ENCODE data around the gene OPCML.

OPCML gene

DNA sequence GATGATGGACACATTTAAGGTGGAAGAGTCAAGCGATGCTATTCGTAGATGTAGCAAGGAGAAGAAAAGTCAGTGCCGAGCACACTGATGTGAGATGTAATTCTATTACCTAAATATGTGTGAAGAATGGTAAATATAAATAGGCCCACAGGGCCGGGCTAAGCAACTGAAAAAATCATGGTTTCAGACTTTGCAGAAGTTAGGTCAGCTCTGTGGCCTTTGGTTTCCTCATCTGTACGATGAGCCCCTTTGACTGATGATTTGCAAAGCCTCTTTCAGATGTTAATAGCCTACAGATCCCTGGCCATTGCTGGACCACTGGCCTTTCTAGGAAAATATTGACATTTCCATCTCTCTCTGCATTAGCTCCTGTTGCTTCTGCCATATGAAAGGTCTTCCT, 570.8 kb downstream of the OPCML start:
- H3K27ac ChIP-seq, result no peak overlapping the region
- no peak for TF ChIP-seq ZFX (IDR thresholded peaks at IDR 0.05; ENCODE audit: borderline replicate concordance)
- TF ChIP-seq, protein P1, sequence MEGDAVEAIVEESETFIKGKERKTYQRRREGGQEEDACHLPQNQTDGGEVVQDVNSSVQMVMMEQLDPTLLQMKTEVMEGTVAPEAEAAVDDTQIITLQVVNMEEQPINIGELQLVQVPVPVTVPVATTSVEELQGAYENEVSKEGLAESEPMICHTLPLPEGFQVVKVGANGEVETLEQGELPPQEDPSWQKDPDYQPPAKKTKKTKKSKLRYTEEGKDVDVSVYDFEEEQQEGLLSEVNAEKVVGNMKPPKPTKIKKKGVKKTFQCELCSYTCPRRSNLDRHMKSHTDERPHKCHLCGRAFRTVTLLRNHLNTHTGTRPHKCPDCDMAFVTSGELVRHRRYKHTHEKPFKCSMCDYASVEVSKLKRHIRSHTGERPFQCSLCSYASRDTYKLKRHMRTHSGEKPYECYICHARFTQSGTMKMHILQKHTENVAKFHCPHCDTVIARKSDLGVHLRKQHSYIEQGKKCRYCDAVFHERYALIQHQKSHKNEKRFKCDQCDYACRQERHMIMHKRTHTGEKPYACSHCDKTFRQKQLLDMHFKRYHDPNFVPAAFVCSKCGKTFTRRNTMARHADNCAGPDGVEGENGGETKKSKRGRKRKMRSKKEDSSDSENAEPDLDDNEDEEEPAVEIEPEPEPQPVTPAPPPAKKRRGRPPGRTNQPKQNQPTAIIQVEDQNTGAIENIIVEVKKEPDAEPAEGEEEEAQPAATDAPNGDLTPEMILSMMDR (IDR thresholded peaks at IDR 0.05), result no peak

DNA sequence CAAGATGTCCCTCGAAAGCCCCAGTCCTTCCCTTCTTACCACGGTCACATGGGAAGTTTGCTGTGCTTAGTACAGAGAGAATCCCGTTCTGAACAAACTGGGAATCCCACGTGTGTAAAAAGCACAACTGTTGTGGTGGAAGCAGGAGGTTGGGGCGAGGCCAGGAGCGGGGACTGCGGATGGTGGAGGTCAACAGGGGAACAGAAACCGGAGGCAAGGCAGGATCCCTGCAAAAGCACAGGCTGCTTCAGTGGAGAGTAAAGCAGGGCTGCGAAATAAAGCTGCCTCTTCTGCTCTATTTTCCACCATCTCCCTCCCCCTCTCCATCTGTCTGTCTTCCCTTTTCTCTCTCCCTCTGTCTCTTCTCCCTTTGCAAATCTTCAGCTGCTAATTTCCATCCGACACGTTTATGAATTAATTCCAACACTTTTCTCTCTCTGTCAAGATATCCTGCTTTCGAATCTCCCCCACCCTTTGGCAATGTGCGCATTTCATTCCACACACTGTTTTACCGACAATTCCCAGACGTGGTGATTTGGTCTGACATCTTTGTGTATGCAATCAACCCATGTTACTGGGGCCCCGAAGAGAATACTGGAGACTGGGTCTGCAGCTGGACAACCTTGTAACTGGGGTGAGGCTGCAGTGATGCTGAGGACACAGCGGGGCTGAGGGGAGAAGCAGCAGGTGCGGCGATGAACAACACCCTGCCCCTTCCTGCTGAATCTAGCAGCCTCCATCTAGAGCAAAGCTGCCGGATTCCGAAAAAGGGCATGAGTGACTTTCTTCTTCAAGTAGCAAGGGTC, 571.8 kb downstream of the OPCML start:
- H3K27ac ChIP-seq, result no peak overlapping the region
- TF ChIP-seq, protein P1 (IDR thresholded peaks at IDR 0.05), result no peak
- no peak for TF ChIP-seq ZFX (IDR thresholded peaks at IDR 0.05; ENCODE audit: borderline replicate concordance)

DNA sequence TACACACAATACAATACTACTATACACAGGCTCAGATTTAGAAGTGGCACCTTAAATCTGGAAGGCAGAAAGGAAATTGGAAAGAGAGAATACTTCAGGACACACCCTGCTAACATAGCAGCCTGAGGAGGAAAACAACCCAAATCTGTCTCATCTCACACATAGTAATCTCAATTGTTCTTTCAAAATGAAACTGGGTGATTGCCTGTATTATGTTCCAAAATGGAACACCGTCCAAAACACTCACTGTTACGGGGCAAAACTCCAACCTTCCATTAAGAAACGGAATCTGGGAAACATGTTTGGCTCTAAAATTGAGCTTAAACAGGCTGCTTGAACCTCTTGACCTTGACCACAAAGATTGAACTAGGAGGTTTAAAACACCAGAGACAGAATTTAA, 572.6 kb downstream of the OPCML start:
- no peak overlapping the region for H3K27ac ChIP-seq
- TF ChIP-seq, protein P1 (IDR thresholded peaks at IDR 0.05), result no peak
- TF ChIP-seq ZFX (IDR thresholded peaks at IDR 0.05; ENCODE audit: borderline replicate concordance), result no peak

DNA sequence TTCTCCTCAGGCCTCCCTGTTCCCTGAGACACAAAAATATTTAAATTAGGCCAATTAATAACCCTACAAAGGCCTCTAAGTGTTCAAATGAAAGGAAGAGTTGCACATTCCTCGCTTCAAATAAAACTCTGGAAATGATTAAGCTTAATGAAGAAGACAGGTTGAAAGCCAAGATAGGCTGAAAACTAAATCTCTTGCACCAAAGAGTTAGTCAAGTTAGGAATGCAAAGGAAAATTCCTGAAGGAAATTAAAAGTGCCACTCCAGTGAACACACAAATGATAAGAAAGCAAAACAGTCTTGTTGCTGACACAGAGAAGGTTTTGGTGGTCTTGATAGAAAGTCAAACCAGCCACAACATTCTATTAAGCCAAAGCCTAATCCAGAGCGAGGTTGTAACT, 574.4 kb downstream of the OPCML start:
- TF ChIP-seq ZFX (IDR thresholded peaks at IDR 0.05; ENCODE audit: borderline replicate concordance), result no peak
- no peak overlapping the region for H3K27ac ChIP-seq

DNA sequence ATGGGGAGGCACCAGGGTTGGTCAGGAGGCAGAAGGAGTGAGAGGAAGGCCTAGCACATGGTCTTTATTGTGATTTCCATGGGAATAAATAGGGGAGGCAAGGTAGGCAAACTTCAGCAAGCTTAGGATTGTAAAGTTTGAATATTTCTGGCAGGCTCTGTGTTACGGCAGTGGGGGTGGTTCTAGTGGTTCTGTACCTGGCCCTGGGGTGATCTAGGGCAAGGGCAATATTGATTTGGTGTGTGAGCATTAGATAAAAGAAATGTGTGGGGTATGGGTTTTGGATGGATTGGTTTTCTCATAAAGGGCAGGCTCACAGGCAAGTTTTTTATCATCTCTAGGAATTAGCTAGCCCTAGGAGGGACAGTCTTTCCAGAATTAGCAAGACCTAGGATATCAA, 584.0 kb downstream of the OPCML start:
- TF ChIP-seq, protein P1 (IDR thresholded peaks at IDR 0.05), result no peak
- no peak for TF ChIP-seq ZFX (IDR thresholded peaks at IDR 0.05; ENCODE audit: borderline replicate concordance)

DNA sequence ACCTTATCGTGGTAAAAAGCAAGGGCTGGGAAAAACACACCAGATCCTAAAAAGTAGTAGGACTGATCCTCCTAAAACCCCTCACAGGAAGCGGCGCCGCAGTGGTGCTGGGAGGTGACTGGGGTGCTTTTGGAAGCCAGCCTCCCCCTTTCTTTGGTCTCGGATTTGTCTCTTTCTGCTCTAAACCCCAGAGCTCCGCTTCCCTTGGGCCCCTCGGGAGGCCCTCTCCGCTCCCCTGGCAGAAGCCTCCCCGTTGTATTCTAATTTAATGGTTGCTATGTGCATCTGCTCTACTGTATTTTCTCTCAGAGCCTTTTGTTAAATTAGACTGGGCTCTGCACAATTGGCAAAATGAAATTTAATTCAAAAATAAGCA, 587.7 kb downstream of the OPCML start:
- TF ChIP-seq, protein P1 (IDR thresholded peaks at IDR 0.05), result no peak
- TF ChIP-seq ZFX (IDR thresholded peaks at IDR 0.05; ENCODE audit: borderline replicate concordance), result no peak
- no peak overlapping the region for H3K27ac ChIP-seq

More for the DNA sequence above, 584.0 kb downstream of the OPCML start:
- no peak overlapping the region for H3K27ac ChIP-seq

DNA sequence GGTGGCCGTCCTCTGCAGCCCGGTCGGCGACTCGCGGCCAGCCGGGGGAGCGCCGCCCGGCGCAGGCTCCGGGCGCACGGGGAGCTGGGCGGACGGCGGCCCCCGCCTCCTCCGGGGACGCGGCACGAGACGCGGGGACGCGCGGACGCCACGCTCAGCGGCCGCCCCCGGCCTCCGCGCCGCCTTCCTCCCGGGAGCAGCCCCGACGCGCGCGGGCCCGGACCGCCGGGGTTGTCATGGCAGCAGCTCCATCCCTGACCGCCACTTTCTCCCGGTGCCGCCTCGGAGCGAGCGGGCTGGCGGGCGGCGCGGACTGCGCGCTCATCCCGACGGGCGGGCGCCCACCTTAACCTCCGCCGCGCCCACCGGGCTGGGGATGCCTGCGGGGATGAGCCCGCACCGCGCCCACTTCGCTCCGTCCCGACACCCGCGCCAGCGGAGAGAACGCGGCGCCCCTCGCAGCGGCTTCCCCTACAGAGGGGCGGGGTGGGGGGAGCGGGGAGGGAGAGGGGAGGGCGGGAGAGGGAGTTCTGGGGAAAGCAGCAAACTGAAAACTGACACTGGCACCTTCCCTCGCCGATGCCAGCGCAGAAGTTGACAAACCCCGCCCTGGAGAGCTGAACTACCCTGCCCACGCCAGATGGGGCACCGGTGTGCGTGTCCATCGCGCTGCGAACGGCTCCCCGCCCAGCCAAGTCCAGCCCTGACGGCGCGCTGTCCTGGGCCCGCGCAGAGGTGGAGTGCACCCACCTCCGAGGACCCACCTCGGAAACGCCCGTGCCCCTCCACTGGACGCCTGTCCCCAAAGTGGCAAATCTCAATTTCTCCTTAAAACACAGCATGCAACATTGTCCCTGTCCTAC, 588.4 kb downstream of the OPCML start:
- H3K27ac ChIP-seq, result no peak overlapping the region
- TF ChIP-seq, protein P1 (IDR thresholded peaks at IDR 0.05), result no peak
- no peak for TF ChIP-seq ZFX (IDR thresholded peaks at IDR 0.05; ENCODE audit: borderline replicate concordance)
